ENCODE results near the gene PHLPP1. TPM values are rescaled to one million over a fixed set of nuclear protein-coding genes. Genes with fewer than 3 reads are reported as not detected.
A peak's percentile ranks its signal among the peaks of the same experiment; 100 is the strongest.

The PHLPP1 gene
- total RNA-seq, 1 experiment from 2014 or later = 28.0 TPM

- peak overlapping the region; percentile 10 for H3K27ac Mint-ChIP-seq (ENCODE audit: unreplicated experiment)
- no peaks in the 10 kb centered on the region for H3K9me3 Mint-ChIP-seq (ENCODE audit: low read depth, unreplicated experiment)
- CTCF ChIA-PET = interaction anchor here (0.7 kb wide), 2 partner anchors 33 to 87 kb away, joined by 4 to 7 read pairs; no protein-coding TSS in a partner anchor
- H3K36me3 Mint-ChIP-seq (ENCODE audit: insufficient read depth, unreplicated experiment) = no peaks in the 10 kb centered on the region
- intact Hi-C loops (cut with micrococcal nuclease; ENCODE audit: unreplicated experiment) = no loop called here
- no TSS peak for BruUV-seq (replicated peaks)
- no peak for DNase-seq
- H3K27me3 Mint-ChIP-seq (ENCODE audit: unreplicated experiment) = no peaks in the 10 kb centered on the region
- peaks cover 36% of the 10 kb centered on the region for H3K4me1 Mint-ChIP-seq (ENCODE audit: low read depth, unreplicated experiment)
- no peak for TF ChIP-seq CTCF (IDR thresholded peaks at IDR 0.05; ENCODE audit: unreplicated experiment)
- no peak overlapping the region for H3K4me3 Mint-ChIP-seq (ENCODE audit: low read depth, unreplicated experiment)
These were observed 112.8 kb downstream of the PHLPP1 start for GRCh38 chr18:62828091-62828640.

- Mint-ChIP-seq H3K4me3 (ENCODE audit: low read depth, unreplicated experiment) (no peak overlapping the region), H3K9me3 (ENCODE audit: low read depth, unreplicated experiment) (no peaks in the 10 kb centered on the region), H3K36me3 (ENCODE audit: insufficient read depth, unreplicated experiment) (no peaks in the 10 kb centered on the region), H3K4me1 (ENCODE audit: low read depth, unreplicated experiment) (peaks cover 43% of the 10 kb centered on the region), H3K27me3 (ENCODE audit: unreplicated experiment) (no peaks in the 10 kb centered on the region), H3K27ac (ENCODE audit: unreplicated experiment) (no peak overlapping the region)
- no peak for TF ChIP-seq CTCF (IDR thresholded peaks at IDR 0.05; ENCODE audit: unreplicated experiment)
- intact Hi-C loops (cut with micrococcal nuclease; ENCODE audit: unreplicated experiment) = no loop called here
- no TSS peak for BruUV-seq (replicated peaks)
- no peak for DNase-seq
- CTCF ChIA-PET = no interaction called here
These were observed 113.5 kb downstream of the PHLPP1 start for GRCh38 chr18:62828852-62829251.

GRCh38 chr18:62829936-62830335, 114.6 kb downstream of the PHLPP1 start:
- H3K4me1 Mint-ChIP-seq (ENCODE audit: low read depth, unreplicated experiment) = peaks cover 54% of the 10 kb centered on the region
- H3K36me3 Mint-ChIP-seq (ENCODE audit: insufficient read depth, unreplicated experiment) = no peaks in the 10 kb centered on the region
- H3K4me3 Mint-ChIP-seq (ENCODE audit: low read depth, unreplicated experiment) = no peak overlapping the region
- H3K27me3 Mint-ChIP-seq (ENCODE audit: unreplicated experiment) = no peaks in the 10 kb centered on the region
- no TSS peak for BruUV-seq (replicated peaks)
- TF ChIP-seq CTCF (IDR thresholded peaks at IDR 0.05; ENCODE audit: unreplicated experiment) = no peak
- CTCF ChIA-PET = no interaction called here
- no peak overlapping the region for H3K27ac Mint-ChIP-seq (ENCODE audit: unreplicated experiment)
- DNase-seq = no peak
- H3K9me3 Mint-ChIP-seq (ENCODE audit: low read depth, unreplicated experiment) = no peaks in the 10 kb centered on the region
- intact Hi-C loops (cut with micrococcal nuclease; ENCODE audit: unreplicated experiment) = loop anchor here (5.0 kb wide), 2 partner anchors 47 to 113 kb away; partner anchors contain the start of gene PHLPP1

- peak overlapping the region; percentile 14 for H3K27ac Mint-ChIP-seq (ENCODE audit: unreplicated experiment)
- DNase-seq = no peak
- H3K4me1 Mint-ChIP-seq (ENCODE audit: low read depth, unreplicated experiment) = peaks cover 54% of the 10 kb centered on the region
- H3K4me3 Mint-ChIP-seq (ENCODE audit: low read depth, unreplicated experiment) = peak overlapping the region; percentile 1
- H3K27me3 Mint-ChIP-seq (ENCODE audit: unreplicated experiment) = no peaks in the 10 kb centered on the region
- CTCF ChIA-PET = interaction anchor here (0.7 to 1.4 kb wide), 5 partner anchors 18 to 115 kb away, joined by 3 to 4 read pairs (median 3); no protein-coding TSS in a partner anchor
- H3K9me3 Mint-ChIP-seq (ENCODE audit: low read depth, unreplicated experiment) = no peaks in the 10 kb centered on the region
- intact Hi-C loops (cut with micrococcal nuclease; ENCODE audit: unreplicated experiment) = loop anchor here (5.0 kb wide), 2 partner anchors 45 to 115 kb away; partner anchors contain the start of gene PHLPP1
- no TSS peak for BruUV-seq (replicated peaks)
- no peaks in the 10 kb centered on the region for H3K36me3 Mint-ChIP-seq (ENCODE audit: insufficient read depth, unreplicated experiment)
- no peak for TF ChIP-seq CTCF (IDR thresholded peaks at IDR 0.05; ENCODE audit: unreplicated experiment)
These were observed 116.9 kb downstream of the PHLPP1 start for GRCh38 chr18:62832282-62832681.

All from Calu3 (cell line).